ENCODE measurements around the gene STT3B. TPM values are rescaled to one million over a fixed set of nuclear protein-coding genes. Genes with fewer than 3 reads are reported as not detected.

Gene STT3B
- total RNA-seq, 1 experiment from 2014 or later = 149 TPM

DNA sequence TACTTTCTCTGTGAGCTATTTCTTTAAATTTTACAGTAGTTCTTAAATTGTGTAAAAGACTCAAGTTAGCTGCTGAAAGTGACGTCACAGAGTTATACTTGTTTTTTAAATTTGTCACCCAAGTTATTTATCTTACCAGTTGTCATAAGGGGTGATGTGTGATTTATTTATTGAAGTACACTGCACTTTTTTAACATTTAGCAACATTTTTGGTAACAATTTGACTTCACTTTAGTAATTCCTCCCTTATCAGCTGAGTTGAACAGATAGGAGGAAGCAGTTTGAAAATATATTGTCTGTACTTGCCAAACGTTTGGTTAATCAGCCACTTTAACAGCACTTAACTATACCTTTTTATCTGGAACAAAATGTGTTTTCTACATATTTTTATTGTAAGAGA is 3.8 kb downstream of the STT3B start:
- no peaks in the 10 kb centered on the region for H3K27me3 ChIP-seq (ENCODE audit: low read length)
- ATAC-seq (no peak), DNase-seq (no peak)
- H3K4me1 ChIP-seq (ENCODE audit: insufficient read depth, low read length) = peaks cover 45% of the 10 kb centered on the region
- peak overlapping the region; percentile 57; the same call in 1 of the 2 replicates for H3K4me3 ChIP-seq (ENCODE audit: low read length)
- intact Hi-C loops (cut with micrococcal nuclease) = loop anchor here (10.0 kb wide), 1 partner anchor 1522 kb away; no protein-coding TSS in a partner anchor
- POLR2A ChIA-PET (ENCODE audit: unreplicated experiment) = interaction anchor here (0.5 kb wide), 1 partner anchor 776 kb away, joined by 3 read pairs; no protein-coding TSS in a partner anchor
- no peak overlapping the region for H2AFZ ChIP-seq (ENCODE audit: low read length)
- peaks cover 72% of the 10 kb centered on the region for H4K20me1 ChIP-seq (ENCODE audit: low read length)
- TF ChIP-seq EZH2 (IDR thresholded peaks at IDR 0.05; ENCODE audit: low read length, unreplicated experiment) (no peak), EZH2phosphoT487 (IDR thresholded peaks at IDR 0.05; ENCODE audit: borderline replicate concordance, low read length) (no peak)
- TF ChIP-seq, protein P1, sequence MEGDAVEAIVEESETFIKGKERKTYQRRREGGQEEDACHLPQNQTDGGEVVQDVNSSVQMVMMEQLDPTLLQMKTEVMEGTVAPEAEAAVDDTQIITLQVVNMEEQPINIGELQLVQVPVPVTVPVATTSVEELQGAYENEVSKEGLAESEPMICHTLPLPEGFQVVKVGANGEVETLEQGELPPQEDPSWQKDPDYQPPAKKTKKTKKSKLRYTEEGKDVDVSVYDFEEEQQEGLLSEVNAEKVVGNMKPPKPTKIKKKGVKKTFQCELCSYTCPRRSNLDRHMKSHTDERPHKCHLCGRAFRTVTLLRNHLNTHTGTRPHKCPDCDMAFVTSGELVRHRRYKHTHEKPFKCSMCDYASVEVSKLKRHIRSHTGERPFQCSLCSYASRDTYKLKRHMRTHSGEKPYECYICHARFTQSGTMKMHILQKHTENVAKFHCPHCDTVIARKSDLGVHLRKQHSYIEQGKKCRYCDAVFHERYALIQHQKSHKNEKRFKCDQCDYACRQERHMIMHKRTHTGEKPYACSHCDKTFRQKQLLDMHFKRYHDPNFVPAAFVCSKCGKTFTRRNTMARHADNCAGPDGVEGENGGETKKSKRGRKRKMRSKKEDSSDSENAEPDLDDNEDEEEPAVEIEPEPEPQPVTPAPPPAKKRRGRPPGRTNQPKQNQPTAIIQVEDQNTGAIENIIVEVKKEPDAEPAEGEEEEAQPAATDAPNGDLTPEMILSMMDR (conservative IDR thresholded peaks at IDR 0.05; ENCODE audit: low read depth, low read length) = no peak
- no peaks in the 10 kb centered on the region for H3K36me3 ChIP-seq (ENCODE audit: low read depth, low read length)
- no peaks in the 10 kb centered on the region for H3F3A ChIP-seq (ENCODE audit: low read length, unreplicated experiment)
- peak overlapping the region; percentile 65 for H3K4me2 ChIP-seq (ENCODE audit: low read length)
- H3K79me2 ChIP-seq (ENCODE audit: low read length) = peaks cover 88% of the 10 kb centered on the region
- H3K9me2 ChIP-seq (replicated peaks; ENCODE audit: low read length) = no peaks in the 10 kb centered on the region
- H3K9me3 ChIP-seq (ENCODE audit: low read length) = no peaks in the 10 kb centered on the region
- CTCF ChIA-PET = interaction anchor here (0.6 kb wide), 1 partner anchor 968 kb away, joined by 3 read pairs; no protein-coding TSS in a partner anchor
- H3K9ac ChIP-seq (ENCODE audit: low read length) = no peak overlapping the region
- H3K27ac ChIP-seq (ENCODE audit: low read length) = no peak overlapping the region
- BruUV-seq (replicated peaks) = no TSS peak

DNA sequence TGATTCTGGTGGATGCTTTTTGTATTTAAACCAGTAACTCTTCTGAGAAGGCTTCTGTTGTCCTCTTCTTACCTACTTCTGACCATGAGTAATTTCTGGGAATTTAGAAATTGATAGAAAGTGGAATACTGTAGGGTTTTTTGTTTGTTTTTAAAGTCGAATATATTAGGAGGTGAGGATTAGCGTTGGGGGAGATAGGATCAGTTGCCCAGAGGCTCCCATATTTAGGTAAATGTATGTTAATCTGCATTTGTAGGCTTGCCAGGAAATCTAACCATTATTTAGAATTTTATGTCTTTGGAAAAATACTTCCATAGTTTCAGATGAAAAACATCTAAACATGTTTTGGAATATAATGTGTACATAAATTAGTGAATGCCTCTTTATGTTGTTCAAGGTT is 6.1 kb downstream of the STT3B start:
- no peak overlapping the region for H3K9ac ChIP-seq (ENCODE audit: low read length)
- H3K36me3 ChIP-seq (ENCODE audit: low read depth, low read length) = 0 out of 2 replicates have a peak, but pooled peaks cover 5% of the 10 kb centered on the region
- H3K4me1 ChIP-seq (ENCODE audit: insufficient read depth, low read length) = peaks cover 50% of the 10 kb centered on the region
- no peaks in the 10 kb centered on the region for H3K9me3 ChIP-seq (ENCODE audit: low read length)
- H3K27ac ChIP-seq (ENCODE audit: low read length) = no peak overlapping the region
- intact Hi-C loops (cut with micrococcal nuclease) = loop anchor here (10.0 kb wide), 1 partner anchor 1524 kb away; no protein-coding TSS in a partner anchor
- no TSS peak for BruUV-seq (replicated peaks)
- TF ChIP-seq, protein P1 (conservative IDR thresholded peaks at IDR 0.05; ENCODE audit: low read depth, low read length) = no peak
- TF ChIP-seq EZH2phosphoT487 (IDR thresholded peaks at IDR 0.05; ENCODE audit: borderline replicate concordance, low read length) = no peak
- TF ChIP-seq EZH2 (IDR thresholded peaks at IDR 0.05; ENCODE audit: low read length, unreplicated experiment) = no peak
- ATAC-seq (no peak), DNase-seq (no peak)
- H3F3A ChIP-seq (ENCODE audit: low read length, unreplicated experiment) = no peaks in the 10 kb centered on the region
- H3K9me2 ChIP-seq (replicated peaks; ENCODE audit: low read length) = no peaks in the 10 kb centered on the region
- ChIA-PET CTCF (no interaction called here), POLR2A (ENCODE audit: unreplicated experiment) (no interaction called here)
- H3K27me3 ChIP-seq (ENCODE audit: low read length) = no peaks in the 10 kb centered on the region
- peak overlapping the region; percentile 13; the same call in 1 of the 2 replicates for H3K4me2 ChIP-seq (ENCODE audit: low read length)
- H4K20me1 ChIP-seq (ENCODE audit: low read length) = peaks cover 73% of the 10 kb centered on the region
- H3K79me2 ChIP-seq (ENCODE audit: low read length) = peaks cover 100% of the 10 kb centered on the region
- H2AFZ ChIP-seq (ENCODE audit: low read length) = no peak overlapping the region
- H3K4me3 ChIP-seq (ENCODE audit: low read length) = no peak overlapping the region

DNA sequence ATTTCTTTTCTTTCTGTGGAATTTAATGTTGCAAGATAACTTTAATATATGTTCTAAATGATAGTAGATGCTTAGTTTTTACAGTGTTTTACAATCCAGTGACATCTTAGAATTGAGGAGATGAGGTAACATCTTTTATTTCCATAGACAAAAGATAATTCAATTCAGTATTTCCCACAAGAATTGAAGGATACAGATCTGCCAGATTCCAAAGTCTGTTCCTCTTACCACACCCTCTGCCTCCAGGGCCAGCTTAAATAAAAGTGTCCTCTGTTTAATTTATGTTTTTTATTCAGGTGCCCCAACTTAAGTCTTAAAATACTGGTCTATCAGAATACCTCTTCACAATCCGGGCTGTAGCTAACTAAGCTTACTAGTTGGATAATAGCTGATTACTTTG is 6.5 kb downstream of the STT3B start:
- peak; percentile 42; the same call in 1 of the 2 replicates for ATAC-seq
- Histone ChIP-seq H3F3A (ENCODE audit: low read length, unreplicated experiment) (no peaks in the 10 kb centered on the region), H3K4me1 (ENCODE audit: insufficient read depth, low read length) (peaks cover 50% of the 10 kb centered on the region), H3K36me3 (ENCODE audit: low read depth, low read length) (0 out of 2 replicates have a peak, but pooled peaks cover 5% of the 10 kb centered on the region), H3K9ac (ENCODE audit: low read length) (no peak overlapping the region), H3K79me2 (ENCODE audit: low read length) (peaks cover 100% of the 10 kb centered on the region), H2AFZ (ENCODE audit: low read length) (no peak overlapping the region), H4K20me1 (ENCODE audit: low read length) (peaks cover 73% of the 10 kb centered on the region), H3K27me3 (ENCODE audit: low read length) (no peaks in the 10 kb centered on the region), H3K9me3 (ENCODE audit: low read length) (no peaks in the 10 kb centered on the region), H3K4me3 (ENCODE audit: low read length) (no peak overlapping the region), H3K9me2 (replicated peaks; ENCODE audit: low read length) (no peaks in the 10 kb centered on the region), H3K27ac (ENCODE audit: low read length) (no peak overlapping the region), H3K4me2 (ENCODE audit: low read length) (peak overlapping the region; percentile 13; the same call in 1 of the 2 replicates)
- intact Hi-C loops (cut with micrococcal nuclease) = loop anchor here (10.0 kb wide), 1 partner anchor 1524 kb away; no protein-coding TSS in a partner anchor
- TF ChIP-seq EZH2phosphoT487 (IDR thresholded peaks at IDR 0.05; ENCODE audit: borderline replicate concordance, low read length) = no peak
- no peak for TF ChIP-seq EZH2 (IDR thresholded peaks at IDR 0.05; ENCODE audit: low read length, unreplicated experiment)
- TF ChIP-seq, protein P1 (conservative IDR thresholded peaks at IDR 0.05; ENCODE audit: low read depth, low read length) = no peak
- CTCF ChIA-PET = no interaction called here
- no TSS peak for BruUV-seq (replicated peaks)
- no peak for DNase-seq
- POLR2A ChIA-PET (ENCODE audit: unreplicated experiment) = no interaction called here
